LNCAP (cell line): ENCODE measurements around the gene INSIG2.

Experiments used
- CTCF ChIP-seq: fragments of 450-650 bp; IDR thresholded peaks from 2 replicates; pipeline ENCODE4 v1.5.1; 2017; ENCODE audit warnings: mild to moderate bottlenecking

The INSIG2 gene

GRCh38 chr2:118095610-118096009 is 7.3 kb downstream of the INSIG2 start:
- no peak for TF ChIP-seq CTCF

DNA sequence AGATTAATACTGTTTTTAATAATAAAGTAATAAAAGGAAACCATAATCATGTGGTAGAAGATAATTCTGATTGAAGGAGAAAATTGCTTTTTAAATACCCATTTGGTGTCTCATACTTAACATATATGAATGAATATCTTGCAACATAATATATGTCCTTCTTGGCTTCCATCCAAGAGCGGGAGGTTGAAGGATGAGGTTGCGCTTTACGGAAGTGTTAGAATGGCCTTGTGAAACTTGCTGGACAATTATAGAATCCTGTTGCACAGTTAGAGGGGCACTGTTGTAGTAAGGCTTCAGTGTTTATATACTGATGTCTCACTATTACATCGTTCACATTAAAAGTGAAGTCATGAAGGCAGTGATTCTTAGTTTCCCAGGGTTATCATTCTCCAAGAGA is 9.4 kb downstream of the INSIG2 start:
- TF ChIP-seq CTCF, result no peak

DNA sequence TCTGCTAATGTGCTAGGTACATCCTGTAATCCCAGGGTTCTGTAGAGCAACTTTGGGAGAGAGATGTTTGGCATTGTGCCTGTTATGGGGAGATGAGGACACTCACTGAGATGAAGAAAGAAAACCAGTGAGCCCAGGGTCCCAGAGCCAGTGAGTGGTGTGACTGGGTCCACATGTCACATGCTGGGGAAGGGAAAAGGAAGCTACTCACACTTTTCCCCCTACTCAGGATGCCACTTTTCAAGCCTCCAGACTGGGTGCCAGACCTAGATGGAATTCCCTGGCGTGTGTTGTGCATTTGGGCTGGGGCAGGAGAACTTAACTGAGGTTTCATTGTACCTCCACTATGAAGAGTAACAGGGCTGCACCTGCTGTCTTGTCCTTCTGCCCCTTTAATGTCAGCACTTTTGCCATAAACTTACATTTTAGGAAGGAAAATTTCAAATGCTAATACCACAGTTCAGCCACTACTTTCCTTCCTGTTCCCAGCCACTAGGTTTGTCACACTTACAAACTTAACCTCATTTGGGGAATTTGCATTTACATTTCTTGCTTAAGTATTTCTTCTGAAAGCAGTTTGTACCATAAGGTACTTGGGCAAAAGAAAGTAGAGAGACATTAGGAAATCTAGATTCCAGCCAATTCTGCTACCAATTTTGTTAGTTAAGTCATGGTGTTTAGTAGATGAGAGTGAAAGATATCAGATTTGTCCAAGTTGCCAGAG is 10.2 kb downstream of the INSIG2 start:
- TF ChIP-seq CTCF, result no peak

GRCh38 chr2:118102433-118103082 is 14.3 kb downstream of the INSIG2 start:
- no peak for TF ChIP-seq CTCF

- no peak for TF ChIP-seq CTCF
Measured at GRCh38 chr2:118103951-118104940, 16.0 kb downstream of the INSIG2 start.

GRCh38 chr2:118105497-118105896 is 17.2 kb downstream of the INSIG2 start:
- no peak for TF ChIP-seq CTCF

GRCh38 chr2:118106926-118107325 is 18.7 kb downstream of the INSIG2 start:
- TF ChIP-seq CTCF, result no peak
